Hippocampal formation (tissue), 2 donors: ENCODE measurements around the gene CYP2J2.
"Not testable (repeated sequence)": the region's sequence is repeated elsewhere in the genome, so short reads cannot be mapped to it uniquely, and the experiment has no call there.

ENCODE experiments used
- DNase-seq, 2 donors: peaks; one replicate each; lab custom pipeline; 2025; lab: John Stamatoyannopoulos, UW

Gene CYP2J2

GRCh38 chr1:59926381-59927123 is at the start of gene CYP2J2:
CYP2J2 (minus strand) TSS chr1:59926773; CDS start chr1:59926746, 27 bp downstream.
- DNase-seq, result peak; percentile 72 to 78

- no peak for DNase-seq
Observed at GRCh38 chr1:59973719-59974118, 47.1 kb upstream of the CYP2J2 start.

GRCh38 chr1:59972216-59972927 is 45.8 kb upstream of the CYP2J2 start:
- peak in 1 of 2 donors; percentile 4 for DNase-seq

GRCh38 chr1:59971464-59971911 is 44.9 kb upstream of the CYP2J2 start:
- peak; percentile 66 to 69 for DNase-seq

GRCh38 chr1:59969542-59970175 is 43.1 kb upstream of the CYP2J2 start:
- not testable (repeated sequence) for DNase-seq

- not testable (repeated sequence) for DNase-seq
Observed at GRCh38 chr1:59968746-59969145, 42.2 kb upstream of the CYP2J2 start.

GRCh38 chr1:59967780-59968179 is 41.2 kb upstream of the CYP2J2 start:
- DNase-seq, result no peak

- DNase-seq, result no peak
Observed at GRCh38 chr1:59967141-59967697, 40.6 kb upstream of the CYP2J2 start.

GRCh38 chr1:59952065-59952464 is 25.5 kb upstream of the CYP2J2 start:
- DNase-seq, result no peak

- DNase-seq, result no peak
Observed at GRCh38 chr1:59949648-59950047, 23.1 kb upstream of the CYP2J2 start.

GRCh38 chr1:59948990-59949389 is 22.4 kb upstream of the CYP2J2 start:
- DNase-seq, result no peak

GRCh38 chr1:59947047-59947938 is 20.7 kb upstream of the CYP2J2 start:
- DNase-seq, result peak; percentile 41 to 80

- DNase-seq, result no peak
Observed at GRCh38 chr1:59945790-59946189, 19.2 kb upstream of the CYP2J2 start.

- DNase-seq, result no peak
Observed at GRCh38 chr1:59939393-59939792, 12.8 kb upstream of the CYP2J2 start.

- DNase-seq, result no peak
Observed at GRCh38 chr1:59937636-59938210, 11.2 kb upstream of the CYP2J2 start.

- DNase-seq, result no peak
Observed at GRCh38 chr1:59936358-59936821, 9.8 kb upstream of the CYP2J2 start.

- DNase-seq, result no peak
Observed at GRCh38 chr1:59928996-59929395, 2.4 kb upstream of the CYP2J2 start.

GRCh38 chr1:59927213-59927612 is 640 bp upstream of the CYP2J2 start:
- DNase-seq, result no peak

GRCh38 chr1:59924653-59925052 is 1.9 kb downstream of the CYP2J2 start:
- no peak for DNase-seq

GRCh38 chr1:59921258-59921899 is 5.2 kb downstream of the CYP2J2 start:
- not testable (repeated sequence) for DNase-seq
